T-helper 1 cell (primary cell): ENCODE measurements around the gene CD300LG.
"Not testable (repeated sequence)": the region's sequence is repeated elsewhere in the genome, so short reads cannot be mapped to it uniquely, and the experiment has no call there.

Experiments
- DNase-seq, 5 donors: peaks; one replicate each; pipeline ENCODE4 v3.0.0-alpha.2; 2012 to 2020

The CD300LG gene

DNA sequence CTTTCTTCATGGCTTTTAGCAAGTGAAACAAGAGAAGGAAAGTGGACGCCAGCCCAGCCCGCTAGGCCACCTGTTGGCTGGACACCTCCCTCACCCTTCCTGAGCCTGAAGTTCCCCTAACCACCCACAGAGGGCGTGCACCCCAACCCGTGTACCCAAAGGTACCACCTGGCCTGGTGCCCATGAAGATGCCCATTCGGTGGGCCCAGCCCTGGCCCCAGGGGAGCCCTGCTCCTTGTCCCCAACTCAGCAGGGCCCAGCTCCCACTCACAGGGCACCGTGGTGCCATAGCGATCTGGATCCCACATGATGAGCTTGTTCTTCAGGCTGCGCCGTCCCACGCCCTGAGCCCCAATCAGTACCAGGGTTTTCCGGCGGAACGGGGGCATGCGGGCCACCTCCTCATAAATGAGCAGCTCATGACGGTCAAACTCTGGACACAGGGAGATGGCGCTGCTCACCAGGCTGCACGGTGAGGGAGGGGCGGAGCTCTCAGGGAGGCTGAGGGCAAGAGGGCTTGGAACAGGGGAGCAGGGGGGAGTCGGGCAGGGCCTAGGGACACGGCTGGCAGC, 33.5 kb downstream of the CD300LG start:
- peak in 2 of 5 donors; percentile 33 to 38 for DNase-seq

DNA sequence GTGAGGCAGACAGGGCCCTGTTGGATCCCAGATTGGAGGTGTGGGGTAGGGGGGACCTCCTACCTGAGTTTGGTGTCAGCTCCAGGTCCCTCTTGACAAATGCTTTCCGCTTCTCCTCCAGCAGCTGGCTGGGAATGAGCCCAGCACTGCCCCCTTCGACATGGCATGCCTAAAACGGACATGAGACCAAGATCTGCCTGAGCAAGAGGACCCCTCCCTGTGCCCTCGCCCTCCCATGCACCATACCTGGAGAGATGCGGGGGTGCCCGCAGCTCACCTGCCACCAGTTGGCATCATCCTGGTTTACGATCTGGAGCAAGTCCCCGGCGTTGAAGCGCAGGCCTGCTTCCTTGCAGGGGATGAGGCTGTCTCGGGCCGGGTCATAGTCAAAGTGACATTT, 34.2 kb downstream of the CD300LG start:
- DNase-seq: no peak

DNA sequence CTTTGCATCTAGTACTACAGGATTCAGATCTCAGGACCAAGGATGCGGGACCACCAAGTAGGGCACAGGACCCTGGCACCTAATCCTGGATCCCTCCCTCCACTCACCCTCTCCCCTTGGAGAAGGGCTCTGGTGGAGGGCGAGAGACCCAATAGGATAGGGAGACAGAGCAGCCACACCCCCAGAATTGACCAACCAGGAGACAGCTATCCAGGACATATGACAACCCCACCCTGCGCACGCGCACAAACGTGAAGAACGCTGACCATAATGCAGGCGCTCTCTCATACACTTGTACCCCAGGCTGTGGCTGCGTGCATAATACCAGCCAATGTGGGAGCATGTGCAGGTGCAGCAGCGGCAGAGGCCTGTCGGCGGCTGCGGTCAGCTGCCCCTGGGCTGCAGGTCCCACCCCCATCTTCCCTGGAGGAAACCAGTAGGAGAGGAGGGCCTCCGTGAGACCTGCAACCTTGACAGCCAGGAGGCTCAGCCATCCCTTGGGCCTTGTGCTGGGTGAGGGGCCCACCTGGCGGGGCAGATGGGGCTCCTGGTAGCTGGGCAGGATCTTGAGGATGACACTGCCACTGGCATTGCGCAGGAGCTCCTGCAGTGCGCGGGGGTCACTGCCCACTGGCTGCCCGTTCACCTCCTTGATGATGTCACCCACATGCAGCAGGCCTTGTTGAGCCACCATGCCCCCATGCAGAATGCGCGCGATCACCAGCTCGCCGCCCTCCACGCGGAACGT, 35.0 kb downstream of the CD300LG start:
- DNase-seq: no peak

DNA sequence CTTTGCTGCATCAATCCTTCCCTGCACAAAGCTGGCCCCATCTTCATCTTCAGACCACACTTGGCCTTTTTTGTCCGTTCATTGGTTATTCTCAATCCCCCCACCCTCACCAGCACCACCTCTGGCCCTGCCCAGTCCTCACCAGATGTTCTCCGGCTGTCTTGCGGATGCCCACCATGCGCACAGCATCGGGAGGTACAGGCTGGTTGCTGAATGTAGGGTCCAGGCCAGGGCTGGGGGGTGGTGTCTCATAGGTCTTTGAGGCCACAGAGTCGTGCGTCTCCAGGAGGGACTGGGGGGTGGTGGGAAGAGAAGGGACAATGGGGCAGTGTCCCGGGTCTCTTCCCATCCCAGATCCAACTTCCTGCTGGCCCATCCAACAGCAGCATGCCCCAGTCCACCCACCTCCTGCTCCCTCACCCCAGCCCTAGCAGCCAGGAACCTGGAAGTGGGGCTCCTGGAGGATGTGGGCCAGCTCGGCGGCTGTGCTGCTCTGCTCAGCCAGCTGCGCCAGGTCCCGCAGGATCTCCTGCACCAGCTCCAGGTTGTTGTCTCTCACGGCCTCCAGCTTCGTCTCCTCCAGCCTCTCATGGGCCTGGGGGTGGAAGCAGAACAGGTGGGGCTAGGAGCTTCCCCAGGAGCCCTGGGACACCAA, 35.9 kb downstream of the CD300LG start:
- no peak for DNase-seq

DNA sequence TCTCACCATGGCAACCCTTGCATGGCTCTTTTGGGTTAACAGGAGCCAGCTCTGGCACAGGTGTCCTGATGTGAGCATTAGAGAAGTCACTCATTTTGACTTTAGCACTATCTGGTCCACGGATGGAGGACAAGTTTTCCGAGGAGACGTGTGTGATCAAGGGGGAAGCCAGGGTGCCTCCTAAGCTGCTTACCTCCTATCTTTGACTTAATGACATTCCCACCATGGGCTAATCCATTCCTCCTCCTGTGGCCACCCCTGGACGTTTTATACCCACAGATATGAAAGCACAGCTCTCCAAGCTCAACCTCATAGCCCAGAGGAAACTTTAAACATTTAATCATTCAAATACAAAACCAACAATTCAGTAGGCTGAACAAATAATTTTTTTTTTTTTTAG, 41.6 kb downstream of the CD300LG start:
- no peak for DNase-seq

DNA sequence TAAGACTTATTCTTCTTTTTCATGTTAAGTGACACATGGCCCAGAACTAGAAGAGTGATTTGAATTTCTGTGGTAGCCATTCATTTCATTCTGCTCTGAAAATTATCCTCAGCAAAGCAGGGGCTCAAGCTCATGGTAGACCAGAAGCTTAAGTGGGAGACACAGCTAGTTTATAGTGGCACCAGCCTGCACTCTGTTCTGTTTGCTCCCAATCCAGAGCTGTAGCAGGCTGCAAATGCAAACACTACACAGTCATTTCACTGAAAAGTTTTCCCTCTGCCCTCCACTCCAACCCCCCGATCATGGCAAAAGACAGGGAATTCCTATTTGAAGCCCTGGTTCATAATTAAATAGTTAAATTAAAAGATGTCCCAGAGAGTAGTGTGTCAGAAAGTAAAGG, 43.3 kb downstream of the CD300LG start:
- DNase-seq: no peak

DNA sequence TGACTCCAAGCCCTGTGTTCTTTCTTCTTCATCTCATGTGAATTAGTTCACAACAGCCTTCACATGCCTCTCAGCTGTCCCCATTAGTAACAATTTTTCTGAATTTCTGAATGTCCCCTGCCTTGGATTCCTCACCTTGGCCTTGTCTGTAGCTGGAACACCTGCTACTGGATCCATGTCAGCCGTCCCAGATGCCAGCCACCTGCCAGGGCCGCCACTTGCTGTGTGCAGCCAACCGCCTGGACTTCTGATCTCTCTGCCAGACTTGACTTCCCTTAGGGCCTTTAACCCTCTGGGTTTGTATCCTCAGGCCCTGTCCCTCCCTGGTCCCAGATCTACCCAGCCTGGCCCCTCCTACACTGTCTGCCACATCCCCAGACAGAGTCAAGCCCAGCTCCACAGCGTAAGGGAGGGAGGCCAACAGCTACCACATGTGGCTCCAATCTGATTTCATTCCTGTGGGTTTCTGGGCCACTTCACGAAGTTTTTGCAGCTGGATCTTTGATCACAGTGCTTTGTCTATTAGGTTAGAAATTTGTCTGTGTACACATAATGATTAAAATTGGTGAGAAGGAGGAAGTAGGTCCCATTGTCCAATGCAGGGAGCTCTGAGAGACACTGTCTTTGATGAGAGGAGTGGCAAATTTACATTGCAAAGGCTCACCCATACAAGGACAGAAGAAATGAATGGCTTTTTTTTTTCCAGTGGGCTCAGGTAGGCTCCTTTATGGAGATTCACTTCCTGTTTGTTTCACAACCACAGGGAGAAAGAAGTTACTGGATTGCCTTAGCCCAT, 45.1 kb downstream of the CD300LG start:
- DNase-seq: no peak

DNA sequence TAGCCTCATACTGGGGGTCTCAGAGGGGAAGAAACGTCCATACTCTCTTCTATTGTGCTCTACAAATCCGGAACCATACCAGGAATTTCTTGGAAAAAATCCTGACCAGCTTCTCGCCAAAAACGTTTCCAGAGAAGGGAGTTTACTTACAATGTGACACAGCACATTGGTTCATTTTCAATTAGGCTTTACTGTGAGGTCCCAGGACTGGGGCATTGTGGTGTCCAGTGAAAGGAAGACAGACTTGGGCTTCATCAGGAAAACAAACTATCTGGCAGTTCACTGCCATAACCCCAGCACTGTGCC, 45.6 kb downstream of the CD300LG start:
- no peak for DNase-seq

DNA sequence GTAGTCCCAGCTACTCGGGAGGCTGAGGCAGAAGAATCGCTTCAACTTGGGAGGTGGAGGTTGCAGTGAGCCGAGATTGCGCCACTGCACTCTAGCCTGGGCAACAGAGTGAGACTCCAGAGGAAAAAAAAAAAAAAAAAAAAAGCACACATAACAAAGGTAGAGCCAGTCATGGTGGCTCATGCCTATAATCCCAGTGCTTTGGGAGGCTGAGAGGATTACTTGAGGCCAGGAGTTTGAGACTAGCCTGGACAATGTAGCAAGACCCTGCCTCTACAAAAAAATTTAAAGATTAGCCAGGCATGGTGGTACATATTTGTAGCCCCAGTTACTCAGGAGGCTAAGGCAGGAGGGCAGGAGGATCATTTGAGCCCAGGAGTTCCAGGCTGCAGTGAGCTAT, 47.5 kb downstream of the CD300LG start:
- not testable (repeated sequence) for DNase-seq

DNA sequence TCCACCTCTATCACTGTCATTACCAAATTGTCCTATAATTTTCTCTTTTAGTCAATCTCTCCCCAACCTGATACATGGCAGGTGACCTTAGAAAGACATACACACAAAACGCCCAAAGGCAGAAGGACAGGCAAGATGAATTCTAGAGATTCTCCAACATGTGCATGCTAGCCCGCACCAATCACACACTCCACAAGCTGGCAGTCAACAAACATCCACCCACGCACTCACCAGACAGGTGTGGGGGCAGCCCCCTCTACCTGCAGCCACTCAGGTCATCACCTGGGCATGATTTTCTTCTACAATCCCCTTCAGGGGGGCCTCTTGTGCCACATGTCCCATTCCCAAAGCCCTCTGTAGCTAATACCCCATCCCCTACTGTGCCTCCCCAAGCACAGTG, 50.9 kb downstream of the CD300LG start:
- no peak for DNase-seq

DNA sequence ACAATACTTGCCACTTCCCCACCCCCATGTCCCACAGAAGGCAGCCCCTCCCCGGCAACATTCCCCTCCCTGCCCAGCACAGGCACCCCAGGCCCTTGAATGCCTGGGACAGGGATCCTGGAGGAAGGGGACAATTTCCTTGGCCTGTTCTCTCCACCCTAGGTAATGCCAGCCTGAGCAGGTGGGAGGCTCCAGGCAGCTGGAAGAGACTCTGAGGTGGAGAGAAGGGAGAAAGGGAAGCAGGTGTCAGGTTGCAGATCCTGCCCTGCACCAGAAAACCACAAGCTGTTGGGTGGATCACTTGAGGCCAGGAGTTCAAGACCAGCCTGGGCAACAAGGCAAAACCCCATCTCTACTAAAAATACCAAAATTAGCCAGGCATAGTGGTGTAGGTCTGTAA, 51.5 kb downstream of the CD300LG start:
- no peak for DNase-seq

DNA sequence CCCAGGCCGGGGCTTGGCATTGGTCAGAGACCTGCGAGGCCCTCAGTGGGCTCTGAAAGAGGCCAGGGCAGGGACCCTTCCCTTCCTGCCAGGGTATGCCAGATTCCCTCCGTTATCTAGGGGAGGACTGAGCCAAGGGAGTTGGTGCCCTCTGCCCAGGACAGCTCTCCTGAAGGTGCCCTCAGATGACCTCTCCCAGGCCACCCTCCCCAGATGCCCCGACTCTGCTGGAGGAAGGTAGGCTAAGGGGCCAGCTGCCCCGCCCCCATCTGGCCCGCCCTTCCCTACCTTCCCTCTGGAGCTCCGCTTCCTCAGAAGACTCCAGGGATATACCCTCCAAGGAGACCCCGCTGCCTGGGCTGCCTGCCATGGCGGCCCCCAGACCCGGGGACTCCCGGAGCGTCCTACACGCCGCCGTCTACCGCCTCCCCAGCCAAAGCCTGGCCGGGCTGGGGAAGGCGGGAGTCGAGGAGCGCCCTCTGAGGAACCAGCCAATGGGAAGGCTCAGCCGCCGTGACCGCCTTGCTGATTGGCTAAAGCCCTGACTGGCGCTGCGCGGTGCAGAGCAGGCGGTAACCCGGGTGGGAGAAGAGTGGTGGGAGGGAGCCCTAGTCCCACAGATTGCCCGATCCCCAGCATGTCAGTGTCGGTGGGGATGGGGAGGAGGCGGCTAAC, 53.3 kb downstream of the CD300LG start:
- peak; percentile 60 to 80 (median 71) for DNase-seq

DNA sequence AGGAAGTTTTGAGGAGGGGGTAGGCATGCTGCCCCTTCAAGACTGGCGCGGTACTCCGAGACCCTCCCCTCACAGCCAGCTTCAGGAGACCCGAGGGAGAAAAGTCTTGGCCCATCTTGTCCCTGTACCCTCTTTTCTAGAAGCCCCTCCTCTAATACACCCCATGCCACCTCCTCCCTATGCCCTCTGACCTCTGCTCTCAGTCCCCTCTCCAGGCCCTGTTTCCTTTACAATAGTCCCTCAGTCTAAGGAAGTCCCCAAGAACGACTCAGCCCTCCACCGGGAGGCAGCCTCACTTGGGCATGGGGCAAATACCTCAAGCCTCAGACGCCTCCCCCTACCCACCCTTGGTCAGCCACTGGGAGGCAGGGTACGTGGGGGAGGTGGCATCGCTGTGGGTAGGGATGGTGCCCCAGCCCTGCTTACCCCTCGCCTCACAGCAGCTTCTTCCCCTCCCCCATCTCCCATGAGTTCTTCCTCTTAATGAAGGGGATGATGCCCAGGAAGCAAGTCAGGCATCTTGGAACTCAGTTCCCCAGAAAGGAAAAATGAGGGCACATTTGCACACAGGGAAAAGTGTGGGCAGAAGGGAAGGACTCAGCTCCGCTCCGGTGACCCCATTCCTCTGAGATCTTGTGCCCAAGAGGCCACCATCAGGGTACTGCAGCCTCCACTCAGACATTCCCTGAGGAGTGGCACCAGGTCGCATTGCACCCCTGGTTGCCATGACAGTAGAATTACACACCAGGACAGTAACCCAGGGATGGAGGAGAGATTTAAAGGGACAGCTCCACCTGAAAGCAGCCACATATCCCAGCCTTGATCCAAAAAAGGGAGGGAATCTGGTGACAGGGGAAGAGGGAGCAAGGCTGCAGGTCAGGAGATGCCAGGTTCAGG, 54.1 kb downstream of the CD300LG start:
- DNase-seq: no peak

DNA sequence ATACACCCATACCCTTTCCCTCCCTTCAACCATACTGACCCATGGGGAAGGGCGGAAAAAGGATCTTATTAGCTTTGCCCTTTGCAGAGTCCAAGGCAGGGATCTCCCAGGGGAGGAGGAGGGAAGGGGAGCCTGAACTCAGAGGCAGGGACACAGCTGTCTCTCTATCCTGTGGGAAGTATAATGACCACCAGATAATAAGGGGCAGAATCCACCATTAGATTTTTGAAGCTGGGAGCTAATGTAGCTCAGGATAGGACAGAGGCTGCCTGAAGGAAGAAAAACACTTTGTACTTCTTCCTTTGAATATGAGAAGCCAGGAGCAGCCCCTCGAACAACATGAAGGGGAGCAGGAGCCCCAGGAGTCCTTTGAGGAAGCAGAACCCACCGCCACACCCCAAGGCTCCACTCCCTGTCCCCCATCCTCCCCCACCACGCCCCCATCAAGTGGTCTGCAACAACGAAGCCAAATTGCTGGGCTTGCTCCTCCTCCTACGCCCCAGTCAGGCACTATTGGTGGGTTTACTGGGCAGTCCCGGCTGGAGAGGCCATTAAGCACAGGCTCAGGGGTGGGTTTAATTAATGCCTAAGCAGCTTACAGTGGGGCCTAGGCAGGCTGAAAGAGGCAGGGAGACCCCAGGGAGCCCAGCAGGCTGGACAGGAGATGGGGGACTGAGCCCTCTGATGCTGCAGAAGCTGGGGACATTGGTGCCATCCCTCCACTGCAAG, 55.0 kb downstream of the CD300LG start:
- DNase-seq: no peak

DNA sequence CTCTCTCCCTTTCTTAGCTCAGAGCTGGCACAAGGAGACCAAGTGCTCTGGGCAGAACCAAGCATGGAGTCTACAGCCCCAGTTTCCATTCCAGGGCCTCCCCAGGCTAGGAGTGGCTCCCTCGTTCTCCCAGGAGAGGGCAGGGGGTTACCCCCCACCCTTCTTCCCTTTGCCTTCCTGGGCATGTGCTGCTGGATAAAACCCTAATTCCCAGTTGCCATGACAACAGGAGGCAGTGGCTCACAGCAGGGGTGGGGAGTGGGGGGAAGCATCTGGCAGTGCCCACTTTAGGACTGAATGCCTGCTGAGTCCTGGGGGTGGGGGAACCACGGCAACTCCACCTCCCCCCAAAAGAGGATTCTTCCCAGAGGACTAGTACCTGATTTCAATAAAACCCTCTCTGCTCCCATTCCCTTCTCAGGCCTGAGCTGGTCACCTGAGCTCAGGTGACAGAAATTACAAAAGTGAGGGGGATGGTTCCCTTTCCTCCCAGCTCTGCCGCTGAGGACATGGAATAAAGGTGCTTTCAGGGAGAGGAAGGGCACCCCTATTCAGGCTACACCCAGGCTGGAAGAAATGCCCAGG, 58.5 kb downstream of the CD300LG start:
- DNase-seq: no peak

DNA sequence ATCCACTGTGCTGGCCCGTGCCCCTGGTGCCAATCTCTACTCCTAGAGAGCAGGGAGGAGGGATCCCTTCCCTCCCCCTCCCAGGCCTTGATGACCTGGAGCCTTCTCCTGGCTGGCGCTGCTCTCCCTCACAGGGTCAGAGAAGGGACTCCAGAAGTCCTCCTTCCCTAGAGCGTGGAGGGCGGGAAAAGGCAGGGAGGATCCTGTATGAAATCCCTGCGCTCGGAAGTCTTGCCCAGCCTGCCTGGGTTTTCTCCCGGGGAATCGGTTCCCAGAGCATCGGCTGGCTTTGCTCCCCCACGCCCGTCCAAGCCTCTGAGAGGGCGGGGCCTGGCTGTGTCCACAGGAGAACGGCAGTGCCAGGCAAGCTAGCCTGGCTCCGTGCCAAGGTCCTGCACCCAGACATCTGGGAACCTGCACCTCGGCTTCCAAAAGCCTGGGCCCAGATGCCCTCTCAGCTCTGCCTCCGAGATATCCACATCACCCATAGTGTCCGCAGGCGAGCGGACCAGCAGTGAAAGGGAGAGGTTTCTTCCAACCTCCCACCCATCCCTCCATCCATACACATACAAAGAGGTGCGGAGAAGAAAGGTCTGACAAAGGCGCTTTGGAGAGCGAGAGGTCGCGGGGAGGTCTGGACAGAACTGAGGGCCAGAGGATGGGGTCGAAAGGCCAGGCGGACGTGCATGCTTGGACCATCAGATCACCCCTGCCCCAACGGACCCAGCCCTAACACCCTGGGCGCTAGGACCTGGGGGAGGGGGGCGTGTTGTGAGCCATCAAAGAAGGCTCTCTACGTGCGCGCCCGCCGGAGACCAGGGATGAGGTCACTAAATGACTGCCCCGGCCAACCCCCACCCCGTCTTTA, 59.2 kb downstream of the CD300LG start:
- peak in 2 of 5 donors; percentile 25 to 29 for DNase-seq

DNA sequence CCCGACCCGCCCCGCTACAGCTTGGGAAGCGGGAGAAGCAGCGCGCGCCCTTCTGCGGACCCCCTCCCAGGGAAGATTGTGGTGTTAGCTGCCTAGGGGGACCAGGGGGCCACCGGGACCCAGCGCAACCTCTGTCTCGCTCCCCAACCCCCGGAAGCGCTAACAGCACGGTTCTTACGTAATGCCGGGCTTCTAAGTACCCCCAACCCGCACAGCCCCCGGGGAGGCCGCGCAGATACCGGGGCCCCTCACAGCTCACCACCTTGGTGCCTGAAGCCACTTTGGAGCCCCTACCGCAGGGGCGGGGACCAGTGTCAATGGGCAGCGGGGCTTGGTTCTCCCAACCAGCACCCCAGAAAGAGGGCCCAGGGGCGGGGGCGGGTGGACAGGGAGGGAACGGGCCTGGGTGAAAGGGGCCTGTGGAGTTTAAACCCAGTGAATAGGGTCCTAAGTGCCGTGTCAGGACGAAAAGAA, 60.0 kb downstream of the CD300LG start:
- peak in 2 of 5 donors; percentile 17 to 18 for DNase-seq

DNA sequence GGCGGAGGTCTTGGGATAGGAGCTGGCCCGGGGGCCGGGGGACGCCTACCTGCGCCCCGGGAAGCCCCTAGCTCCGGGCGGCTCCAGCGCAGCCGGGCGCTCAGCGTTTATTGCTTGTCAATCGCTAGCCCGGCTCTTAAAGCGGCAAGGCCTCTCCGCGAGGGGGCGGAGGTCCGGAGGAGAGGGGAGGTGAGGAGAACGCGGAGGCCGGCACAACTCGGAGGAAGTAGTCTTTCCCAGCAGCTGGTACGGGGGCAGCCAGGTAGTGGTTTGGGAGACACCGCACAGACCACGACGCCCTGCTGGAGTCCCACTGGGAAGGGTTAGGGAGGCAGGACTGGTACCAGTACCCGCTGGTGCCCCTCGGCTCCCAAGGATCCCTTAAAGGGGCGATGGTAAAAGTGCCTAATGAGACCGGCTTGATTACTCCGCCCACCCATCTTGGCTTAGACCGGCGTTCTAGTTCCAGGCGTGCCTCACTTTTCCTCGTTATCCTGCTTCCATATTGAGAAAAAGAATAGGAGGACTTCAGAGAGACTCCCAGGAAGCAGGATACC, 60.5 kb downstream of the CD300LG start, which contains the start of gene MPP2:
MPP2 (minus strand) TSS at position 112 of the 557 bp plus-strand sequence. CDS start 3,076 bp downstream, outside the sequence.
- DNase-seq: peak; percentile 30 to 56 (median 37)
